Activated CD4-positive, alpha-beta memory T cell treated with anti-CD3 and anti-CD28 coated beads, Interleukin-2, amount 10 ng/mL, durations not matched to agents 7 days and 5 days (primary cell): ENCODE data around the gene MMS22L. TPM values are rescaled to one million over a fixed set of nuclear protein-coding genes. Genes with fewer than 3 reads are reported as not detected.

Source experiments
- CTCF ChIA-PET: fragments of 350-600 bp; sonication (Branson Sonifier 250); formaldehyde crosslinking; loops from one replicate; lab custom pipeline; 2021; ENCODE audit warnings: antibody characterized with exemption, inconsistent platforms; lab: Charles Lee
- POLR2A ChIA-PET: fragments of 350-600 bp; sonication (Branson Sonifier 250); formaldehyde crosslinking; loops from one replicate; lab custom pipeline; 2021; ENCODE audit warnings: antibody characterized with exemption; lab: Charles Lee
- DNase-seq: peaks from one replicate; pipeline ENCODE4 v3.0.0-alpha.2; 2020
- H3K27ac Mint-ChIP-seq: one replicate; pipeline ENCODE4 v1.8.0; 2021; ENCODE audit warnings: mild to moderate bottlenecking, mixed read lengths
- H3K27me3 Mint-ChIP-seq: one replicate; pipeline ENCODE4 v1.8.0; 2021; ENCODE audit warnings: mixed read lengths
- H3K36me3 Mint-ChIP-seq: one replicate; pipeline ENCODE4 v1.8.0; 2021; ENCODE audit warnings: low read depth, mixed read lengths
- H3K4me1 Mint-ChIP-seq: one replicate; pipeline ENCODE4 v1.8.0; 2021; ENCODE audit warnings: mixed read lengths
- H3K4me3 Mint-ChIP-seq: one replicate; pipeline ENCODE4 v1.8.0; 2021; ENCODE audit warnings: mild to moderate bottlenecking, mixed read lengths
- H3K9me3 Mint-ChIP-seq: one replicate; pipeline ENCODE4 v1.8.0; 2021; ENCODE audit warnings: mixed read lengths
- total RNA-seq, 2 experiments: library from RNA; stranded (reverse); gene quantifications; one replicate each; pipeline ENCODE4 v1.2.3, GENCODE V29; 2021

The MMS22L gene
- total RNA-seq, 2 experiments from 2014 or later, result 32.7 to 39.4 TPM

GRCh38 chr6:97094376-97094775, 188.6 kb downstream of the MMS22L start:
- Mint-ChIP-seq H3K9me3 (no peaks in the 10 kb centered on the region), H3K27ac (no peak overlapping the region), H3K4me3 (no peak overlapping the region), H3K27me3 (no peaks in the 10 kb centered on the region), H3K4me1 (peaks cover 7% of the 10 kb centered on the region), H3K36me3 (no peaks in the 10 kb centered on the region)
- POLR2A ChIA-PET, result no interaction called here
- no peak for DNase-seq
- CTCF ChIA-PET, result no interaction called here

DNA sequence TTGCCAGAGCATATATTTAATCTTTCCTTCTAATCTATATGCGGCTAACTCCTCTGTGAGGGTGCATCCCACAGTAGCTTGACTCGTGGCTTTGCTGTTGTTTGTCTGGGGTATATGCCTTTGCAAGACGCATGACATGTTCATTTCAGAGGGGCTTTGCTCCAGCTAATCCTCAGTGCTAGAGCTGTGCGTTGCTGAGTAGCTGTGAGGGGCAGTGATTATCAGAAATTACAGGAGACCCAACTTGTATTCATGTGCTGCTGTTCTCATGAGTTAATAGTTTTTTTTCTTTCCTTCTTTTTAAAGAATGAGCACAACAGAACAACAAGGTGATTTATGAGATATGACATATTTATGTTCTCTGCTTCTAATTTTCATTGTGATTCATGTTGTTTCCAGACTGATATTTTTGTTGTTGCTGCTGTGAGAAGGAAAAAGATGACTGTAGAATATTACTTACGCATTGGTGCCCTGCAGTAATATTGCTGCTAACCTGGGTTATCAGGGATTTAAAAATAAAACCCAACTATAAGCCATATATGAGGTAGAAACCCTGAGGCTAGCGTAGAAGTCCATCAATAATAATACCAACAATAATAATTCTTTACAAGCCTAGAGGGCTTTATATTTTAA, 190.2 kb downstream of the MMS22L start:
- Mint-ChIP-seq H3K27me3 (no peaks in the 10 kb centered on the region), H3K4me3 (no peak overlapping the region), H3K4me1 (peaks cover 9% of the 10 kb centered on the region), H3K27ac (no peak overlapping the region), H3K9me3 (no peaks in the 10 kb centered on the region), H3K36me3 (no peaks in the 10 kb centered on the region)
- ChIA-PET CTCF (no interaction called here), POLR2A (no interaction called here)
- DNase-seq, result no peak
